NB4 (cell line): Measurements from ENCODE around the gene MYLK4.

Source experiments
- CTCF ChIP-seq: IDR thresholded peaks from one replicate; pipeline ENCODE4 v1.5.1; 2012; ENCODE audit warnings: low read depth, low read length
- POLR2A ChIP-seq: IDR thresholded peaks from 2 replicates; pipeline ENCODE4 v1.6.1; 2011; ENCODE audit warnings: mild to moderate bottlenecking; ENCODE audit not compliant: insufficient read length; ENCODE audit errors: extremely low read depth

DNA sequence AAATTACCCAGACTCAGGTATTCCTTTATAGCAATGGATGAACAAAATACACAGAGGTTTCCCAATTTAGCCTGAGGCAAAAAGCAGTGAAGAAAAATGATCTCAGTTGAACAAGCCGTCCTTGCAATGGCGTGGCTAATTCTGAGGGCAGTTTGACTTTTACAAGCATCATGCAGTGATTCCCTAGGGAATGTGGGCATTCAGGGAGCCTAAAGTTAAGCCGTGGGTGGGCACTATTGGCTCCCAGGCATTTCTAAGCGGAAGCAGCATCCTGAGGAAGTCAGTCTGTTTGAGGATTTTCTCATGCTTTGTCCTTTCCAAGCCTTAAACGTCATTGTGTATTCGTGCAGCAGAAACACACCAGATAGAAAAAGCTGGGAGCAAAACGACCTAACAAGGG is 133.9 kb downstream of the MYLK4 start:
- TF ChIP-seq CTCF (no peak), POLR2A (no peak)
